Measurements from ENCODE around the gene MYO9A. TPM values are rescaled to one million over a fixed set of nuclear protein-coding genes. Genes with fewer than 3 reads are reported as not detected.

Gene MYO9A
- total RNA-seq, 1 experiment from 2014 or later, result 21.4 TPM

DNA sequence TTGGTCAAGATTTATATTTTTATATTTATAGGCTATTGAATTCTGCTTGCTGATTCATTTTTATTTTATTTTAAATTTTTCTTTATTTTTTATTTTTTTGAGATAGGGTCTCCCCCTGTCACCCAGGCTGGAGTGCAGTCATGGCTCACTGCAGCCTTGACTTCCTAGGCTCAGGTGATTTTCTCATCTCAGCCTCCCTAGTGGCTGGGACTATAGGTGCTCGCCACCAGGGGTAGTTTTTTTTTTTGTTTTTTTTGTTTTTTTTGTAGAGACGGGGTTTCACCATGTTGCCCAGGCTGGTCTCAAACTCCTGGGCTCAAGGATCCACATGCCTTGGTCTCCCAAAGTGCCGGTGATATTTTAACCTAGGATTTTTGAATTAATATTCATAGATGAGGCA is 276.4 kb downstream of the MYO9A start:
- Mint-ChIP-seq H3K4me3 (no peak overlapping the region), H3K36me3 (ENCODE audit: insufficient read depth in 1 of 3, low read depth in 3 of 3) (peaks cover 0 to 2% (median 0%) of the 10 kb centered on the region in 3 experiments; a peak in 2 of 7 replicates), H3K27me3 (ENCODE audit: low read depth) (no peaks in the 10 kb centered on the region), H3K9me3 (no peaks in the 10 kb centered on the region), H3K4me1 (no peaks in the 10 kb centered on the region), H3K27ac (no peak overlapping the region)
- no peak overlapping the region for H2BK120ac ChIP-seq (ENCODE audit: low read depth, low read length, poor library complexity, severe bottlenecking)
- WGBS (ENCODE audit: extremely low coverage, insufficient read length, low lambda C conversion rate), result no CpG with 5 or more reads among the region's 3 CpGs
- no peaks in the 10 kb centered on the region for H3K23me2 ChIP-seq (ENCODE audit: insufficient read length, low read depth, low read length, poor library complexity, severe bottlenecking)
- no peak overlapping the region for H3K23ac ChIP-seq (ENCODE audit: insufficient read length, low read depth, low read length)
- H3K14ac ChIP-seq (ENCODE audit: insufficient read depth, low read length), result no peak overlapping the region
- no peaks in the 10 kb centered on the region for H3K4me1 ChIP-seq (ENCODE audit: insufficient read depth, low read length)
- H4K8ac ChIP-seq (replicated peaks; ENCODE audit: insufficient read length, low read depth, low read length), result no peak overlapping the region
- no peaks in the 10 kb centered on the region for H4K20me1 ChIP-seq (ENCODE audit: control insufficient read depth, insufficient read depth, insufficient read length)
- H2BK20ac ChIP-seq (ENCODE audit: low read depth, low read length, poor library complexity, severe bottlenecking), result no peak overlapping the region
- H3K9ac ChIP-seq (ENCODE audit: extremely low read depth, insufficient read length, low read length), result no peak overlapping the region
- no peak overlapping the region for H2AFZ ChIP-seq (ENCODE audit: low read length)
- no peaks in the 10 kb centered on the region for H3K79me1 ChIP-seq (ENCODE audit: insufficient read depth, low read depth, low read length, poor library complexity, severe bottlenecking)
- DNase-seq, result no peak
- no peak overlapping the region for H2AK5ac ChIP-seq (ENCODE audit: insufficient read length, low read length)
- H3K9me3 ChIP-seq (ENCODE audit: control insufficient read depth, low read depth, low read length), result no peaks in the 10 kb centered on the region
- H3K79me2 ChIP-seq (ENCODE audit: insufficient read depth, low read length), result no peaks in the 10 kb centered on the region
- no peak overlapping the region for H3K27ac ChIP-seq (ENCODE audit: insufficient read length, low read depth, low read length)
- no peak overlapping the region for H2BK12ac ChIP-seq (ENCODE audit: insufficient read length, low read depth, low read length)
- no peaks in the 10 kb centered on the region for H3K27me3 ChIP-seq (ENCODE audit: insufficient read depth, low read length)
- TF ChIP-seq, protein P1, sequence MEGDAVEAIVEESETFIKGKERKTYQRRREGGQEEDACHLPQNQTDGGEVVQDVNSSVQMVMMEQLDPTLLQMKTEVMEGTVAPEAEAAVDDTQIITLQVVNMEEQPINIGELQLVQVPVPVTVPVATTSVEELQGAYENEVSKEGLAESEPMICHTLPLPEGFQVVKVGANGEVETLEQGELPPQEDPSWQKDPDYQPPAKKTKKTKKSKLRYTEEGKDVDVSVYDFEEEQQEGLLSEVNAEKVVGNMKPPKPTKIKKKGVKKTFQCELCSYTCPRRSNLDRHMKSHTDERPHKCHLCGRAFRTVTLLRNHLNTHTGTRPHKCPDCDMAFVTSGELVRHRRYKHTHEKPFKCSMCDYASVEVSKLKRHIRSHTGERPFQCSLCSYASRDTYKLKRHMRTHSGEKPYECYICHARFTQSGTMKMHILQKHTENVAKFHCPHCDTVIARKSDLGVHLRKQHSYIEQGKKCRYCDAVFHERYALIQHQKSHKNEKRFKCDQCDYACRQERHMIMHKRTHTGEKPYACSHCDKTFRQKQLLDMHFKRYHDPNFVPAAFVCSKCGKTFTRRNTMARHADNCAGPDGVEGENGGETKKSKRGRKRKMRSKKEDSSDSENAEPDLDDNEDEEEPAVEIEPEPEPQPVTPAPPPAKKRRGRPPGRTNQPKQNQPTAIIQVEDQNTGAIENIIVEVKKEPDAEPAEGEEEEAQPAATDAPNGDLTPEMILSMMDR (conservative IDR thresholded peaks at IDR 0.05), result peak; percentile 55
- H4K91ac ChIP-seq (ENCODE audit: insufficient read length, low read depth, low read length), result no peak overlapping the region
- no peak overlapping the region for H2BK15ac ChIP-seq (ENCODE audit: low read depth, low read length)
- H4K5ac ChIP-seq (ENCODE audit: insufficient read length, low read depth, low read length), result no peak overlapping the region
- no peak overlapping the region for H2BK5ac ChIP-seq (ENCODE audit: insufficient read length, low read length)
- H3K4ac ChIP-seq (ENCODE audit: low read depth, low read length), result no peak overlapping the region
- H3T11ph ChIP-seq (ENCODE audit: low read length), result no peak overlapping the region
- no peak overlapping the region for H3K18ac ChIP-seq (ENCODE audit: insufficient read length, low read depth, low read length)
- no peak overlapping the region for H3K4me2 ChIP-seq (ENCODE audit: insufficient read depth, insufficient read length, low read length)
- no peak overlapping the region for H3K56ac ChIP-seq (ENCODE audit: insufficient read length, low read depth, low read length)
